ENCODE results near the gene PHACTR3.

PHACTR3 gene

DNA sequence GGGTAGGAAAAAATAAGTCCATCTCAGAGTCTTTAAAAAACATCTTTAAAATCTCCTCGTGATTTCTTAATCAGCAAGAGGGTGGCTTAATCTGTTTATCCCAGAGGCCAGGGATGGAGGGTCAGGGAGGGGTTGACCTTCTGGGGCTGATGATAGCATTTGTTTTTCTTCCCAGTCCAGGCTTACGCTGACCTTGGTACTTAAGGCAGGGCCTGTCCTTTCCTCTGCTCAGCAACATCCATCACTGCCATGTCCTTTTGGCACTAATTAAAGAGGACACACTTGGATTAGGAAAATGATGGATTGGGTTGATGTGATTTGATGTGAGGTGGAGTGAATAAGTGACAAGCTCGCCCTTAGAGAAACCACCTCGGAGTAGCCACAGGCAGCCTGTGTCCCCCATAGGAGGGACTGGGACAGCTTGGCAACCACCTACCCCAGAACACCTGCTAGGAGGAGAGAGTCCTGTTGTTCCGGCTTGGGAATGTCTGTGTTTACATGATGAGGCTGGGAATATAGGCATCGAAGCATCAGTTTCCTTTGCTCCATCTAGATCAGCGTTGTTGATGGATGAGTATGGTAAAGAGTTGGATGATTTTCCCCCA lies 44.2 kb downstream of the PHACTR3 start:
- no peak for FAIRE-seq

DNA sequence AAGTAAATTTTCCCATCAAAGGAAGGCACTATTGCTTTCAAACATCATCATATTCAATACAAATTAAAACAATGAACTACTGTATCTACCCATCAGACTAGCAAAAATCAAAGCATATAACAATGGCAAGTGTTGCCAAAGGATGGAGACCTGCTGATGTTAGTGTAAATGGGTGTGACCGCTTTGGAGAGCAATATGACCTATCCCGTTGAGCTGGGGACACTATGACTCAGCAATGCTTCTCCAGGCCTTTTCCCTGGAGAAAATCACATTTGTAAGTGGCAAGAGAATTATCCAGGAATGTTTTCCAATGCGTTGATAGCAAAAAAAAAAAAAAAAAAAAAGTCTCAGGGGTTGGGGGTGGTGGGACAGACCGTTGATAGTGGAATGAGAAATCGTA lies 46.1 kb downstream of the PHACTR3 start:
- no peak for FAIRE-seq

DNA sequence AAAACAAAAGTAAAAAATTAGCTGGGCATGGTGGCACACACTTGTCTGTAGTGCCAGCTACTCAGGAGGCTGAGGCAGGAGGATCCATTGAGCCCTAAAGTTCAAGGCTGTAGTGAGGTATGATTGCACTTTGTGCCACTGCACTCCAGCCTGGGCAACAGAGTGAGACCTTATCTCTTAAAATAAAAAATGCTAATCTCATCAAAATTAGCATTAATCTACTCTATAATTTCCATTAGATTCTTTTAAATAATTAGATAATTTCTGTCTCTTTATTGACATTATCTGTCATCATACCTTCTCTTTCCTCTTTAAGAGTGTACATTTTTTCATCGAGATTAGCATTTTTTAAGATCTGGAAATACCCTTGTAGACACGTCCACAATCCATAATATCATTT lies 48.0 kb downstream of the PHACTR3 start:
- no peak for FAIRE-seq

DNA sequence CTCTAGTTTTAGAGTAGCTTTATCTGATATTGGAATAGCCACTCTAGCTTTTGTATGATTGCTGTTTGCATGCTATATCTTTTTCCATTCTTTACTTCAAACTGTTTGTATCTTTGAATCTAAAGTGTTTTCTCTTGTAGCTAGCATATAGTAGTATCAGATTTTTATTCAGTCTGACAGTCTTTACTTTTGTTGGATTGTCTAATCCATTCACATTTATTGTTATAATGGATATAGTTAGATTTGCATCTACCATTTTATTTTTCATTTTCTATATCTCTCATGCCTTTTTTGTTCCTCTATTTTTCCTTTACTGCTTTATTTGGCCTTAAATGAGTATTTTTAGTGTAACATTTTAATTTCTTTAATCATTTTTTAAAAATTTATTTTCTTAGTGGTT lies 52.1 kb downstream of the PHACTR3 start:
- FAIRE-seq, result no peak

DNA sequence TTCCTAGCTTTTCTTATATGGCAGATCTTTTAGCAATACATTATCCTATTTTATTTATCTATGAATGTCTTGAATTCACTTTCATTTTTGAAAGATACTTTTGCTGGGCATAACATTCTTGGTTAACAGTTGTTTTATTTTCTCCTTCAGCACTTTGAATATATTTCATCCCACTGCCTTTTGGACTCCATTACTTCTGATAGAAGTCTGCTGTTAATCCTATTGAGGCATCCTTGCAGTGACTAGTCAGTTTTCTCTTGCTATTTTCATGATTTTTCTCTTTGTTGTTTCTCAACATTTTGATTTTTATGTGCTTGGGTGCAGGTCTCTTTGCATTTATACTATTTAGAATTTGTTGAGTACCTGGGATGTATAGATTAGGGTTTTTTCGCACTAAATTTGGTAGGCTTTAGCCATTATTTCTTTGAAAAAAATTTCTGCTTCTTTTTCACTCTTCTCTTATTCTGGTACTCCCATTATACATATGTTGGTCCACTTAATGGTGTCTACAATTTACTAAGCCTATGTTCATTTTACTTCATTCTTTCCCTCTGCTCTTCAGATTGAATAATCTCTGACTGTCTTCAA lies 53.2 kb downstream of the PHACTR3 start:
- FAIRE-seq, result no peak

DNA sequence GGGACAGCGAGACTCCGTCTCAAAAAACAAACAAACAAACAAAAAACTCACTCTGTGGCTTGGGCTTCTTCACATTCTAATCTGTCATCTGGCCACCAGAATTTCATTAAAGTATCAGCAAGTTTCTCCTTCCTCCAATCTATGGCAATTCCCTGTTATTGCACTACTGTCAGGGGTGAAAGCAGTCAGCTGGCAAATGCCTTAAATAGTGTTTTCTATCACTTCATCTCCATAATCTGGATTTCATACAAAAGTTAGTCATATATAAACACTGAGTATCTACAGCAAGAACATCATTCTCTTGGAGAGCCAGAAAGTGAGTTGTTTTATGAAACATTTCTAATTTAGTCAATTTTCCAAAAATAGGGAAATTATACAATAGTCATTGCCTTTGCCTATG lies 56.1 kb downstream of the PHACTR3 start:
- FAIRE-seq, result no peak

DNA sequence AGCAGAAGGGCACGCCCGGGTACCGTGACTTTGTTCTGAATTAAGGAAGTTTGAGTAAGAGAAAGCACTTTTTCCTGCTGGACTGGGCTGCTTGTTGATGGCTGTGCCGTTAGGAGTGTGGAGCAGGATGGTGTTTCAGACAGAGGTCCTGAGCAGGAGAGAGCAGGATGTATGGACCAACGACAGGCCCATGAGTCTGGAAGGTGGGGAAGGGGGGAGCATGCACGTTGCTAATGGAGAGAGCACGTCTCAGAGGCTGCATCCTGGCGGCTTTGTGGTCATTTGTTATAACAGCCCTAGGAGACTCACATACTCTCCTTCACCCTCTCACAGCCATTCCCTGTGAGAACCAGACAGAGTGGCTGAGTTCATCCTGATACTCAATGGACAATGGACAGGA lies 56.8 kb downstream of the PHACTR3 start:
- FAIRE-seq, result no peak

DNA sequence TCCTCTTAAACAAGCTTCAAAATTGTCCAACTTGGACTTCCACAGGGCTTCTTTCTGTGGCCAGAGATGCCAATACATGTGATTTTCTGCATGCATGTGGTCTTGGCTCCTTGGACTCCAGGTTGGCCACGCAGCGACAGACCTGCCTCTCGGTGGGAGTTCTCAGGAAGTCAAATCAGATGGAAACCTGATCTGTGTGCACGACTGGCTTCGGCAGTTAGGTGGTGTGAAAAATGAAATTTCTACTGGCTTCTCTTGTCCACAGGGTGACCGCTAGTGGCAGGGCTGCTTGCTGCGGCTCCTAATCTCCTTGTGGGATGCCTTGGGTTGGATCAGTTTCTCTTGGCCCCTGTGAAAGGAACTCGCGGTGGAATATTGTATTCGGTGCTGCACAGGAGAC lies 57.3 kb downstream of the PHACTR3 start:
- FAIRE-seq, result no peak

DNA sequence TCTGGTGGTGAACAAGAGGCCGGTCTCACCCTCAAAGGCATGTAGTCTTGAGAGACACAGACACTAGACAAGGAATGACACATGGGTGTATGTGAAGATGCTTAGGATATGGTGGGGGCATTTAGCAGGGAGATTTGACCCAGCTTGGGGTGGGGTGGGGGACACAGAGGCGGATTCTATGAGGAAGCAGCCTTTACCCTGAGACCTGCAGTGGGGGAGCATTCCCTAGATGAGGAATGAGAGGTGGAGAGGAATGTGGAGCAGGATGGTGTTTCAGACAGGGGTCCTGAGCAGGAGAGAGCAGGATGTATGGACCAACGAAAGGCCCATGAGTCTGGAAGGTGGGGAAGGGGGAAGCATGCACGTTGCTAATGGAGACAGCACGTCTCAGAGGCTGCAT lies 57.8 kb downstream of the PHACTR3 start:
- no peak for FAIRE-seq

DNA sequence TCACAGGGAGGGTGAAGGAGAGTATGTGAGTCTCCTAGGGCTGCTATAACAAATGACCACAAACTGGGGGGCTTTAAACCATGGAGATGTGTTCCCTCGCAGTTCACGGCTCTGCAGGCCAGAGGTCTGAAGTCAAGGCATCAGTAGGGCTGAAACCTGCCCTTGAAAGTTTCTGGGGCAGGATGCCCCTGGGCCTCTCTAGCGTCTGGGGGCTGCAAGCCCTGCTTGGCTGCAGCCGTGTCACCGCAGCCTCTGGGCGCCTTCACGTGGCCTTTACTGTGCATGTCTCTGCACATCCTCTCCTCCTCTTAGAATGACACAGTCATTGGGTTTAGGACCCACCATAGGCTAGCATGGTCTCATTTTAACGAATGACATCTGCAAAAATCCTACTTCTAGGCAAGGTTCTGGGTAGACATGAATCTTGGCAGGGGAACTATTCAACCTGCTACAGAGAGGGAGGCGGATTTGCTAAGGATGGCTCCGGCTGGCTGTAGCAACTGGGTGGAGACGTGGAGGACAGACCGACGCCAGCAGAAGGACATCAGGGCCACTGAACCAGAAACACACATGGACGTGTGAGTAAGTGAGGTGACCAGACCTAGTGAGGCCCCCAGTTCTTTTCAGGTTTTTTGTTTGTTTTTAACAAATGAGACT lies 58.6 kb downstream of the PHACTR3 start:
- FAIRE-seq, result no peak

DNA sequence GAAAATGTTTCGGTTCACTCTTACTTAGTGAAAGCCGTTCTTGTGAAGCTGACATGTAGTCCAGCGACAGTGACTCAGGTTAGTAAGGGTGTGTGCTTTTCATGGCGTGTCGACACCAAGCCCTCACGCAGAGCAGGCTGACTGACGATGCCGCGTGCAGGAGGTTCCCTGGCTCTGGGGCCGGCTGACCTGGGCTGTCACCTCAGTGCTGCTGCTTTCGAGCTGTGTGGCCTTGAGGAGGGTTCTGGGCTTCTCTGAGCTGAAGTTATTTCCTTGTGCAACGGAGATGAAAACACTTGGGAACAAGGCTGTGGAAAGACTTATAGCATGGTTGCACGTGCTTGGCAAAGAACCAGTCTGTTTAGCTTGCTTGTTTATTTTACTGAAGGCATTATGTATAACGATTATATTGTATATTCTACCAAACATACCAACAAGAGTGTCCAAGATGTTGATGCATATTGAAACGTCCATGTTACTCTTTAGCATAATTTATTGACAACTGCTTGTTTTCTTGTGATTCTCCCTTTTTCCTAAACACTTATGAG lies 59.2 kb downstream of the PHACTR3 start:
- no peak for FAIRE-seq

DNA sequence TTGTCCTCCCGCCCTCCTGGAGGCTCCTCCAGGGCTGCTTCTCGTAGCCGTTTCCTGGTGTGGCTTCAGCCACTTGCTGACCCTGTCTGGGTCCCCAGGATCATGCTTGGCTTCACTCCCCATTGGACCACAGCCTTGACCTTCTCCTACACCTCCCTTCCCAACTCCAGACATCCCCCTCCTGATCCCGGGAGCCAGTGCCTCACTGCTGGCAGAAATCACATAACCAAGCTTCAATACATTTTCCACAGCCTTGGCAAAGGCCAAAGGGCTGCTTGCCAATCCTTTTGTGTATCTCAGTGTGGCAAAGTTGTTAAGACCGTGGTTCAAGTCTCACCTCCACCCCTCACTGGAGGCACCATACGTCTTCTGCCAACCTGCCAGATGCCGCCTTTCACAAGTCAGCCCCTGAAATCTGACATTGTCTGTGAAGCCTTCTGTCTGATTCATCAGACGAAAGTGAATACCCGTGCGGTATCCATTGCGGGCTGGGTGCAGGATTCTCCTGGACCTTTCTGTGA lies 60.1 kb downstream of the PHACTR3 start:
- FAIRE-seq, result no peak

DNA sequence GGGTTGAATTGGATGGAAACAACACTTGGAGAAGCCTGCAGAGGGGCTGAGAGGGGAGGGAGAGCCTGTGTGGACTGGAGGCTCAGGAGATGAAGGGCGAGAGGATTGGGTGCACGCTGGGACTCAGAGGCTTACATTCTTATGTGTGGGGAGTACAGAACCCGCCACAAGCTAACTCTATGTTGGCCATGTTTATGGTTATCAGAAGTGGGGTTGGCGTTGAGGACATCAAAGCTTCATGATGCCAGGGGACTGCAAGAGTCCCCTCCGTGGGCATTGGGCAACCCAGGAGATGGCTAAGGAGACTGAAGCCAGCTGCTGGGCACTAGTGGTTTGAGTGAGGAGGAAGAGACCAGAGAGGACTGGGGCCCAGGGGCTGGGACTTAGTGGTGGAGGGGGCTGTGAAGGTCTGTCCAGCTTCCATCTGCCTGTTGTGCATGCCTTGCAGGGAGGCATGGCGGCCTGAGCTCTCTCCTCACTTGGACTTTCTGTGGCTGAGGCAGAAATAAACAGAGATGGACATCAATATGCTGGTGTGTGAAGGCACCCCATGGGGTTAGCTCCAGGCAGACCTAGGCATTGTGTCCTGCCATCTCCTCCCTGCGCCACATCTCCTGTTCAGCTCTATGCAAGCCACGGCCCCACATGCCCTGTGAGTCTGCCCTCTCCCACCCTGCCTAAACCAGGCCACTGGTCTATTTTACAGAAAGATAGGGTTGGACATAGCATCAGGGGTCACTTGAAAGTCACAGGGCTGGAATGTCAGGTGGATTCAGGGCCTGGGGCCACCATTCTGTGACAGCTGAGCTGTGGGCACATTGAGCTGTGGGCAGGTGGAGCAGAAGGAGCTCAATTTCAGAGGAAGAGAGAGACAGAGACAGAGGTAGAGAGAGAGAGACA lies 61.6 kb downstream of the PHACTR3 start:
- no peak for FAIRE-seq

DNA sequence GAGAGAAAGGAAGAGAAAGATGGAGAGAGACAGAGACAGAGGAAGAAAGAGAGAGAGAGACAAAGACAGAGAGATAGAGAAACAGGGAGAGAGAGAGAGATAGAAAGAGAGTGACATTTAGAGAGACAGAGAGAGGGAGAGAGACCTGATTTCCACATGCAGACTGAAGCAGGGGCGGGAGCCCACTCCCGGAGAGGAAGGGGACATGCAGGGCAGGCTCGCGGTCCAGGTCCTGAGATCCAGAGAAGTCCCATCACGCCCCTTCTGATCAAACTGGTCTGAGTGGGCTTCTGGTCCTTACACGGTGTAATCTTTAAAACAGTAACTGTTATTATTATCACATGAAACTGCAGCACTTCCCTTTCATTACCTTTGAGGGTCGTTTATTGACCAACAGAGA lies 62.2 kb downstream of the PHACTR3 start:
- no peak for FAIRE-seq

DNA sequence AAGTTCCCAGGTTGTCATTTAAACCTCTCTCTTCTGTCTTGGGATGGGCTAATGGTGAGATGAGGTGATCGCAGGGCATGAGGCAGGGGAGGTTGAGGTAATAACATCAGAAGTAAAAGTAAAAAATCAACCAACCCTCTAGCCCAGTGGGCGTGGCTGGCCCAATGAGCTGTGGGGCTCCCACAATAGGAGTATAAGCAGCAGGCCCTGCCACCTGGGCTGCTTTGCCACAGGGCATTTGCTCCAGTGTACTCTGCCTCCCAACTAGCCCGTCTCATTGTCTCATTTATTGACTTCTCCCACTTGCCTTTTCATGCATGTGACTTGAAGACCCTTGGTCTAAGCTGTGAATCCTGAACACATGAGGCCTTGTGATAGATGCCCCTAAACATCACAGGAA lies 62.8 kb downstream of the PHACTR3 start:
- no peak for FAIRE-seq

DNA sequence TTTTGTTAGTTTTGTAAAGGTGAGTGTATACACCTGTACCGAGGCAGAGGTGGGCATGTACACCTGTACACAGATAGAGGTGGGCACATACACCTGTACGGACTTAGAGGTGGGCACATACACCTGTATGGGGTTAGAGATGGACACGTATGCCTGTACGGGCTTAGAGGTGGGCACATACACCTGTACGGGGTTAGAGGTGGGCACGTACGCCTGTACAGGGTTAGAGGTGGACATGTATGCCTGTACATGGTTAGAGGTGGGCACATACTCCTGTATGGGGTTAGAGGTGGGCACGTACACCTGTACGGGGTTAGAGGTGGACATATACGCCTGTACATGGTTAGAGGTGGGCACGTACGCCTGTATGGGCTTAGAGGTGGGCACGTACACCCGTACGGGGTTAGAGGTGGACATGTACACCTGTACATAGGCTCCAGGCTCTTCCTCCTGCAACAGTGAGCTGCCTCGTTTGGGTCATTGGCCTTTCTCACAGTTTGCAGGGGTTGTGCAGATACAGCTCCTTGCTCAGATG lies 63.7 kb downstream of the PHACTR3 start:
- FAIRE-seq, result no peak

DNA sequence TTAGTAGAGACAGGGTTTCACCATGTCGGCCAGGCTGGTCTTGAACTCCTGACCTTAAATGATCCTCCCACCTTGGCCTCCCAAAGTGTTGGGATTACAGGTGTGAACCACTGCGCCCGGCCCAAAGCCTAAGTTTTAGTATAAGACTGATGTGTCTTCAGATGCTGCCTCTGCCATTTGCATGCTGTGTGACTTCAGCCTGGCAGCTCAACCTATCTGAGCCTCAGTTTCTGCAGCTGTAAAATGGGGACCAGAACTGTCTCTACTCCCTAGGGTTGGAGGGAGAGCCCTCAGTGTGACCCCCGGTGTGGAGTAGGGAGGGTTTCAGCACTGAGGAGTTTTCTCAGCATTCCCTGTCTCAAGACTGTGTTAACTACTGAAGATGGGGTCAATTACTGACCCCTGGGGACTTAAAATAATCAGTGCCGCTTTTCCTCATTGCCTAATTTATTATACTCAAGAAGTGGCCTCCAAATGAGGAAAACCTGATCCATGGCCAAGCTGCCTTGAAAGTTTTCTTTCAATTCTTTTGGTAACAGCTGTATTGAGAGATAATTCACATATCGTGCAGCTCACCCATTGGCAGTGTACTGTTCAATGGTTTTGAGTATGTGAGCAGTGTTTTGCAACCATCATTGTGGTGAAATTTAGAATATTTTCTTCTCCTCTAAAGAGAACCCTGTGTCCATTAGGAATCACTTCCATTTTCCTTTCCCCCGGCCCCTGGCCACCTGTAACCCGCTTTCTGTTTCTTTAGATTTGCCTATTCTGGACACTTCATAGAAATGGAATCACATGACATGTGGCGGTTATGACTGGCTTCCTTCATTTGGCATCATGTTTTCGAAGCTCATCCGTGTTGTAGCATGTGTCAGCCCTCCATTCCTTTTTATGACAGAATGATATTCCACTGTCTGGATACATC lies 64.8 kb downstream of the PHACTR3 start:
- no peak for FAIRE-seq

DNA sequence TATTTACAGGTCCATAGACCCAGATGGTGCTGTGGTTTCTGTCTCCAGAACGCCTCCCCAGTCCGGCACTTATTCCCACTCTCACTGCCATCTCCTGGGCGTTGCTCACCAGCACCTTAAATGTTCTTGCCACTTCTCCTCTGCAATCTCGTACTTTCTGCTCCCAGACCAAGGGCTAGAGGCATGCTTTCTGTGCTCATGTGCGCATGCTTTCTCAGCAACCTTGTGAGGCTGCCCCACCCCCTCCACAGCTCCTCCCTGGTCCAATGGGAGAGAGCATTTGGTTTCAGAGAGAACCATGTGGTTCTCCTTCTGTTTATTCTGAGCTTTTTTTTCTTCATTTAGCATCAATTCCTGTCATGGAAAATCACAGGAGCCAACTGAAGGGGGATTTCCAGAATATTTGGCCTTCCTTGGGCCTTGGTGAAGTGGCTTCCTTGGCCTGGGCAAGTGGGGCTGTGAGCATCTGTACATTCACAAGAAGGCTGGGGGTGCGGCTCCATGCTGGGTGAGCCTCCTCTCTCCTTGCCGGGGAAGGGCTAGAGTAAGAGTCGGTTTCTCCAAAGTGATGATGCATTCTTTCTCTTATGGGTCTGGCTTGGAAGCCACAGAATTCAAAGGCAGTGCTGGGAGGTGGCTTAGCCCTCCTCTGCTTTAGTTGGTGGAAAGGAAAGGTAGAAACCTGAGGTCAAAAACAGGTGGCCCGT lies 66.6 kb downstream of the PHACTR3 start:
- no peak for FAIRE-seq

DNA sequence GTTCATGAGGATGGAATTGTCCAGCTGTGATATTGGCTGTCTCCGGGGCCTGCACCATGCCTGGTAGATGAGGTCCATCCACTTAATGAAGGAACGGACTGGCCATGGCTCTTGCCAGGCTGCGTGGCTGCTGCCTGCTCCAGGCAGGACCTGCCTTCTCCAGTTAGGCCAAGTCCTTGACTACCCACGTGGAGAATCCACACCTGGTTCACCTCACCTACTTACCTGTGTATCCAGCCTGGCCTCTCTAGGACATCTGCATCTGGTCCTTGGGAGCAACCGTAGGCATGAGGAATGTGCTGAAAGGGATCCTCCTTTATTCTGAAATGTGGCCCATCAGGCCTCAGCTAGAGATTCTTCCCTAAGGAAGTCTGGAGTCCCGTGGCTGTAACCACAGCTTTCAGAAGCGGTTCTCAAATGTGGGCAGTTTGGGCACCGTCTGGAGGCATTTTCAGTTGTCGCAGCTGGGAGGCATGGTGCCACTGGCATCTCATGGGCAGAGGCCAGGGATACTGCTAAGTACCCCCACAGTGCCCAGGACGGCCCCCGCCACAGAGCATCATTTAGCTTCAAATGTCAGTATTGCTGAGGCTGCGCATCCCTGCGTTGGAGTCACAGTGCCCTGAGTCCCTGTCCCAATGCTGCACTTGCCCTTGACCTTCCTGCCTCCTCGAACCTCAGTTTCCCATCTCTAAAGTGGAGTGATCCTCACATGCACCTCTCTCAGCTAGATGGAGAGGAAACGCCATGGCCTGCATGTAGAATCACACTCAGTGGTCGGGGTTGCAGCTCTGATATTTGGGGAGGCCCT lies 67.5 kb downstream of the PHACTR3 start:
- no peak for FAIRE-seq

DNA sequence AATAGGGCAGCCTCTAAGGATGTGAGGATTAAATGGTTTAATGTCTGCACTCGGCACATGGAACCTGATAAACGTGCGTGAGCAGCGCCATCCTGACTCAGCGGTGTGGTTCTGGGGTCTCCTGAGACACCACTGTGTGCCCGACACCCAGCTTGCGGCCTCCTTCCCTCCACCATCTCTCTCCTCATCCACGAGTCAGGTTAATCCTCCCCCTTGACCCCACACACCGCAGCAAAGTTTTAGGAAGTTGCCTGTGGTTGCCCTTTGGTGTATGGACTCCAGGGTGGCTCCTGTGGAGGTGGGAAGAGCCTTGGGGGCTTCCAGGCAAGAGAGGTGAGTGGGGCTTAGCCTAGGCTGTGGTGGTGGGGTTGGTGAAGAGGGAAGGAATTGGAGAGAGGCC lies 68.2 kb downstream of the PHACTR3 start:
- FAIRE-seq, result no peak
